Measurements from ENCODE around the gene PRR33.

- TF ChIP-seq CTCF (IDR thresholded peaks at IDR 0.05 in 2 of 3, conservative IDR thresholded peaks at IDR 0.05 in 1 of 3; ENCODE audit: control insufficient read depth in 2 of 3, extremely low read depth in 1 of 3, insufficient read depth in 1 of 3, low read depth in 3 of 3, low read length in 3 of 3) (no peak), ZZZ3 (IDR thresholded peaks at IDR 0.05; ENCODE audit: control insufficient read depth, insufficient read length, low read depth) (no peak), RAD21 (IDR thresholded peaks at IDR 0.05; ENCODE audit: insufficient read depth, low read depth, low read length) (no peak), NFYB (IDR thresholded peaks at IDR 0.05; ENCODE audit: insufficient read depth, low read depth, low read length) (no peak), IRF4 (IDR thresholded peaks at IDR 0.05; ENCODE audit: low read depth, low read length) (no peak), KDM1A (IDR thresholded peaks at IDR 0.05; ENCODE audit: borderline replicate concordance) (no peak), BRCA1 (IDR thresholded peaks at IDR 0.05; ENCODE audit: low read depth, low read length) (no peak), HDAC2 (IDR thresholded peaks at IDR 0.05) (no peak), MAX (IDR thresholded peaks at IDR 0.05; ENCODE audit: low read depth, low read length) (no peak)
These were observed 35.5 kb upstream of the PRR33 start for GRCh38 chr11:1927026-1927847.
